Hippocampal formation (tissue), 2 donors: ENCODE results near the gene NEK7.
"Not testable (repeated sequence)": the region's sequence is repeated elsewhere in the genome, so short reads cannot be mapped to it uniquely, and the experiment has no call there.

ENCODE experiments used
- DNase-seq, 2 donors: peaks; one replicate each; lab custom pipeline; 2025; lab: John Stamatoyannopoulos, UW

NEK7 gene

DNA sequence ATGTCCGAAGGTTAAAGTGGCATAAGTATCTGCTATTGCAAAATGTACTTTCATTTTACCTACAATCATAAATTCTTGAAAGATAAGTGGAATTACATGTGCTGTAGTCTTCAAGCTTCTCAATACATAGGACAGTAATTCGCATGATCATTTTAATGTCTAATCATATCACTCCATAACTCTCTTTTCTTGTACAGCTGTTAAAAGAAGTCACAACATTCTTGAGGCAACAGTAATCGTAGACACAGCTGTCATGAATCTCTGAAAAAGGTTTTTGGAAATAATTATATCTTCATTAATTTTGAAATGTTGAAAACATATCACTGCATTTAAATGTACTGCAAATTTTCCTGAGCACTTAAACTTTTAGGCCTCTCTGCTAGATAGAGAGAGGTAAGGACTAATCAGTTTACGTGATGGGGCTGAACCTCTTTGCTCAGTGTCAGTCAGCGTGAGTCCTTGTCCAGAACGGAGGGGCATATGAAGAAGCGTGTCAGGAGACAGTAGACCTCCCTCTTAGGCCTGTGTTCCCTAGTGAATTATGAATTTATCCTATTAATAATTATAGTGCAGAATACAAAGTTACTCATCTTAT lies 133.4 kb downstream of the NEK7 start:
- DNase-seq: no peak

DNA sequence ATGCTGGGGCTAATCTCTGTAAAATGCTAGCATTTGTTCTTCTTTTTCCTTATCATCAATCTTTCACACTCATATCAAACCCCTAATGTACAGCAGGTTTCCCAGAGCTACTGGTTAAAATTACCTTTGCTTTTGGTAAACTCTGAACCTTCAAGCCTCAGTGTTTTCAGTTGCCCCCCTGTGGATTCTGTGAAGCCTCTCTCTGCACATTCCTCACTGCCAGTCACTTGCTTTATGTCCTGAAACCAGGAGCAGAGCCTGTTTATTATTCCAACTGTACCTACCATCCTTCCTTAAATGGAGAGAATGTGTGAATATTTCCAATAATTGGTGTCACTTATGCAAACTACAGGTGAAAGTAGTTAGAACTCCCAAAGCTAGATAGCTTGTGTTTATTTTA lies 134.2 kb downstream of the NEK7 start:
- DNase-seq: no peak

DNA sequence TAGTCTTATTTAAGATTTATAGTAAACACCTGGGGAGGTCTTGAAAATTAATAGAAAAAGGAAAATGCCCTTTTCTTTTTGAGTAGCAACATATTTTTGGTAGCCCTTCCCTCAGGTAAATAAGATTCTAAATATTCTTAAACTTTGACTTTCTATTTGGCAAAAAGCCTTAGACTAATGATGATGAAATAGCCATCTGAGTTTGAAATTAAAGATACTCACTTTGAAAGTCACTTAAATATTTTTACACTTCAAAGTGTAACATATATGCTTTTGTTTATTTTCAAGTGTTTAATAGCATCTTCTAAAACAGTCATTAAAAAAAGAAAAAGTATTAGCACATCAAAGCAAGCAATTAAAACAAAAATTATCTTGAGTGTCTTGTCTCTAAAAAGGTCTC lies 135.1 kb downstream of the NEK7 start:
- DNase-seq: no peak

DNA sequence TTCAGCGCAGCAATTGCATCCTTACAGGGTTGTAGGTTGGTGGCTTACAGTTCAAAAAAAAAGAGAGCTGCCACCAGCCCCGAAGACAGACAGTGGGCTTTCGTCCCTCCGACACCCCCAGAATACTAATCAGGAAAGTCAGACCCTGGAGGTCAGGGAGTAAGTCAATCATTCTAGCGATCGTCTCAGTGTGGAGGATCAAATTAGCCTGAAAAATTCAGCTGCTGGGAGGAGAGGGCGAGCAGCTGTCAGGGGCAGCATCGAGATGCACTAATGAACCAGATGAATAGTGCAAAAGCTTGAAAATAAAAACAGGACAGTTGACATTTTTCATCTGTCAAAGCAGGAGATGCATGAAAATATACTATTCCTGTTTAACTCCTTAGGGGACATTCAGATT lies 138.4 kb downstream of the NEK7 start:
- DNase-seq: no peak

DNA sequence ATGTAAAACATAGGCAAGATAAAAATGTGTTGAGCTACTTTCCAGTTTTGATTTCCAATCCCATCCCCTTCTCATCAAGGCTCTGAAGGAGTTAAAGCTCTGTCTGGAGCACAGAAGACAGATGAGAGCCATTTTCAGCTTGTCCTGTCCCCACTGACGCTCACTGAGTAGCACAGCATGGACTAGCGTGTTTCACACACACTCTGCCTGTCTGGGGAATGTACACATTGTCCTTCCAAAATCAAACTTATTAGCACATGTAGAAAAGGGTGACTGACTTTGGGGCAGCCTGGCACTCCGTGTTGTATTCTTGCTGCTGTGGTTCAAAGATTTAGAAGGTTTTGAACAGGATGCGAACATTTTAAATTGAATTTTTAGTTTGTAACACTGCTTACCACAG lies 139.2 kb downstream of the NEK7 start:
- no peak for DNase-seq

DNA sequence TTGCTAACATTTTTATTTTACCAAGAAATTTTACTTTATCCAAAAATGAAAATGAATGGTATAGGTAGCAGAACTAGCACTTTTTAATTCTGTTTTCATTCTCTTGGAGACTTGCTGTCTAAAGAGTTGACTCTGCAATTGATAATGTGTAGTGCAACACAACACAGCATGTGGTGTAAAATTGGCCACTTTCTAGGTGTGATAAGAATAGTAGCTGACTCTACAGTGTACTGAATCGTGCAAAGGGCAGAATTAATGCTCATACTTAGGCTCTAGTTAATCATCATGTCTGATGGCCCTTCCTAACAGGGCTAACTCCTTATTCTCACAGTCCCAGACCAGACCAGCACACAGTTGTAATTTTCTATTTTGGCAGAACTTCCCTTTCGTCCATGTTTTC lies 140.5 kb downstream of the NEK7 start:
- no peak for DNase-seq

DNA sequence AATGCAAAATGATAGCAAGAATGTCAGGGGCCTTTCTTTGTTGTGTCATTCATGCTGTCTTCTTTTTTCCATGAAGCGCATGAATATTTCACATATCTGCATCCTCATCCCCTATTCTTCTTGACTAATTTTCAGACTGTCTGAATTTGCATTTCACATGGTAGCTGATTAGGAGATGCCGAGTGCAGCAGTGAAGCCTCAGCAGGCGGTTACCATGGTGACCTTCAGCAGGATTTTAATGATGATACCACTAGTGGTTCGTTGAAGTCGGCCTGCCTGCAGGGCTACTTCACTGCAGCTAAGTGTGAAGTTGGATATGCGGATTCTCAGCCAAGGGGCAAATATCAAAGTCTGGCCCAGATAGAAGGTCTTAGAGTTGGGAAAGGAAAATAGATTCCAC lies 141.8 kb downstream of the NEK7 start:
- DNase-seq: no peak

DNA sequence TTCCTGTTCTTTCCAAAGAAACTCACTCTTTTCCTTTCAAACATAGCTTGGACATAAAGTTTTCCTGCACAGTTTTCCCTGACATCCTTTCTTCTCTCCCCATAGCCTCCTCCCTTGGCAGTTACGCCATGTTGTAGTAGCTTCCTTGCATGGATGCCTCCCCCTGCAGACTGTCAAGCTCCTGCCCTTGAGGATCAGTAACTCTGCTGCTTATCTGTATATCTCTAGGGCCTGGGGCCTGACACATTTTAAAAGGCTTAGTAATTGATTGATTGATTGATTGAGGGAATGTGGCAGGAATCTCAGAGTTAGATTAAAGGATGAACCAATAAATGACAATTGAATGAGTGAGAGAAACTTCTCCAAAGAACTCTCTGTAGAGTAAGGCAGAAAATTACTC lies 143.7 kb downstream of the NEK7 start:
- no peak for DNase-seq

DNA sequence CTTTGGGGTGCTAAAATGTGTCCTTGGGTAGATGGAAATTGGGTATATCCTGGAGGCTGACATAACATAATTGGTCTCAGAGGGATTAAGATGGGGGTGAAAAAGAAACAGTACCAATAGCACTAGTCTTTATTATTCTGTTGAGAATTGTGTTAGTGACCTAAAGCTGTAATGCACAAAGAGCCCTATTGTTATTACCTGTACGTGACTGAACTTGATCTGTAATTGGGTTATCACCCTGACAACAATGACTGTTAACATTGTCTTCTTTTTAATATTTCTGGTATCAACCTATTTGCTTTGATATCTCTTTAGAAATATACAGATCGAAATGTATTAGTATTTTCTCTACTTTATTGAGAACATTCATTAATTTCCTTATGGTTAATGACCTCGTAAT lies 147.6 kb downstream of the NEK7 start:
- no peak for DNase-seq

DNA sequence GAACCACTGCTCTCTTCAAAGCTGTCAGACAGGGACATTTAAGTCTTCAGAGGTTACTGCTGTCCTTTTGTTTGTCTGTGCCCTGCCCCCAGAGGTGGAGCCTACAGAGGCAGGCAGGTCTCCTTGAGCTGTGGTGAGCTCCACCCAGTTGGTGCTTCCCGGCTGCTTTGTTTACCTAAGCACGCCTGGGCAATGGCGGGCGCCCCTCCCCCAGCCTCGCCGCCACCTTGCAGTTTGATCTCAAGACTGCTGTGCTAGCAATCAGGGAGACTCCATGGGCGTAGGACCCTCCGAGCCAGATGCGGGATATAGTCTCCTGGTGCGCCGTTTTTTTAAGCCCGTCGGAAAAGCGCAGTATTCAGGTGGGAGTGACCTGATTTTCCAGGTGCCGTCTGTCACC lies 158.0 kb downstream of the NEK7 start:
- DNase-seq: not testable (repeated sequence)

DNA sequence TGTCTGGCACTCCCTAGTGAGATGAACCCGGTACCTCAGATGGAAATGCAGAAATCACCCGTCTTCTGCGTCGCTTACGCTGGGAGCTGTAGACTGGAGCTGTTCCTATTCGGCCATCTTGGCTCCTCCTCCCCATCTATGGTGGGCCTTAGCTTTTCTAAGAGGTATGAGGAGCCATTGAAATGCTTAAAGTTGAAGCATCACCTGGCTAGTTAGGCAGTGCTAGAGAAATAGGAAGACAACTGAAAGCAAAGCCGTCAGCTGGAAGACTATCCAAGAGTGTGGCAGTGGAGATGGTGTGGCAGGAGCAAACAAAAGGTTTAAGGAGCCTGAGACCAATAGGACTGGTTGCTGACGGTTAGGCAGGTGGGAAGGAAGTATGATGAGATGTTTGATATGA lies 158.5 kb downstream of the NEK7 start:
- DNase-seq: not testable (repeated sequence)

DNA sequence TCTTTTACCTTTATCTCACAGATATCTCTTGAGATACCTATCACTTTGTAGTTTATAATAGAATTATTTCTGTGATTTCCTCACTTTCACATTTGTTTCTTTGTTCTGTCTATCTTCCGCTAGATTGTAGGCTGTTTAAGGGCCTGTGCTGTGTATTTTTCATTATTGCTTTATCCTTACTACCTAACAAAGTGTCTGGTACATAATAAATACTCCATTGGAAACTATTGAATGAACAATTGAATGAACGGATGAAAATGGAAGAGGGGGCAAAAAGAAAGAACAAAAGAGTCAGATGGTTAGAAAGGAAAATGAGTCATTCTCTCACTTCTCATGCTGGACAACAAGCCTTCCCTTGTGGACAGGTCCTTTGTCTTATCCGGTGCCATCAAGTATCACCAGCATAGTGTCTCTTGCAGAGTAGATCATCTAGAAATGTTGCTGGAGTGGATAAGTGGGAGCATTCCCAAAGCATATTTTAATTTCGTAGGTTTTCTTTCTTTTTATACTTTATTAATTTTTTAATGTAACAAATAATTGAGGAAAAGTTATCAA lies 159.8 kb downstream of the NEK7 start:
- DNase-seq: no peak

DNA sequence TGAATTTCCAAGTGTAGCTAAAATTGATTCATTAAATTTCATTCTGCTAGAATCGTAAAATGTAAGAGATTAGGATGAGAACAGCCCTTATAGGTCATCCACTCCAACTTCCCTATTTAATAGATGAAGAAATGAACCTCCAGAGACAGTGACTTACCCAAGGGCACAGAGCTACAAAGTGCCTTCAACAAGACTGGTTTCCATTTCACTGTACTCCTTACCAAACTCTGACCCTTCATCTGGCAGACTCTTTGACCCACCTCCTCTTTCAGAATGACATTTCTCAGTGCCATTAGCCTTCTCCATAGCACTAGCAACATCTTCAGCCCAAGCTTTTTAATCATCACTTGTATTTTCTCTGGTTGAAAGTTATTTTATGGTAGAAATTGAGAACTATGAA lies 161.3 kb downstream of the NEK7 start:
- no peak for DNase-seq

DNA sequence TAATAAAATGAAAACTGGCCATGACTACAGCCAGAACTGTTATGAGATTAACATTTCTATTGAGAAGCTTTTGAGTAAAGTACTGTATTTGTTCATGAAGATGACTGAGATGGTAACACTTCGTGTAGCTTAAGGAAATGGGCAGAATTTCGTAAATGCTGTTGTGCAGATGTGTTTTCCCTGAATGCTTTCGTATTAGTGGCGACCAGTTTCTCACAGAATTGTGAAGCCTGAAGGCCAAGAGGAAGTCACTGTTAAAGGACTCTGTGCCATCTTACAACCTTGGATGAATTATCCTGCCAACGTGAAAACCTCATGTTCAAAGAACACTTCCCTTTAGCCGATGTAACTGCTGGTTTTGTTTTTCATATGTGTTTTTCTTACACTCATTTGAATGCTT lies 164.0 kb downstream of the NEK7 start:
- DNase-seq: no peak

DNA sequence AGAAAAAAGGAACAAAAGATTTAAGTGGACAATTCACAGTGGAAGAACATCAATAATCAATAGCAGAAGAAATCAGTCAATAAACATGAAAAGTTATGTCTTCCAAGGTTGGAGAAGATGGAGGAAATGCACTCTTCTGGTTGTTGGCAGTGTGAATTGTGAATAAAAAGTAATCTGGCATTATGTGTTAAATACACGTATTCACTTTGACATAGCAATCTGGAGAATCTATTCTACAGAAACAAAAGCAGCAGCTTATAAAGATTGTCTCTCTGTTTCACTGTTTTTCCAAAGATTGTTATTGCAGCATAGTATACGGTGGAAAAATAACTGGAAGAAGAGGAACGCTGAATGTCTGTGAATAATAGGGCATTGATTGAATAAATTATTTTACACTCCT lies 169.4 kb downstream of the NEK7 start:
- no peak for DNase-seq

DNA sequence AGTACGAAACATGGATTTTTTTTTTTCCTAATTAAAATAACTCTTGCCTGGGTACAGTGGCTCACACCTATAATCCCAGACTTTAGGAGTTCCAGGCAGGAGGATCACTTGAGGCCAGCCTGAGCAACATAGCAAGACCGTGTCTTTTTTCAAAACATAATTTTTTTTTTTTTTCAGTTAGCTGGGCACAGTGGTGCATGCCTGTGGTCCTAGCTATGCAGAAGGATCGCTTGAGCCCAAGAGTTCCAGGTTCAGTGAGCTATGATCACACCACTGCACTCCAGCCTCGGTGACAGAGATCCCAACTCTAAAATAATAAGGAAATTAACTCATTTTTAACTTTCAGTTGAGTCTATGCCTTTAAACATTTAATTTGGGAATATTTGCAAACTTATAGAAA lies 170.1 kb downstream of the NEK7 start:
- DNase-seq: no peak

DNA sequence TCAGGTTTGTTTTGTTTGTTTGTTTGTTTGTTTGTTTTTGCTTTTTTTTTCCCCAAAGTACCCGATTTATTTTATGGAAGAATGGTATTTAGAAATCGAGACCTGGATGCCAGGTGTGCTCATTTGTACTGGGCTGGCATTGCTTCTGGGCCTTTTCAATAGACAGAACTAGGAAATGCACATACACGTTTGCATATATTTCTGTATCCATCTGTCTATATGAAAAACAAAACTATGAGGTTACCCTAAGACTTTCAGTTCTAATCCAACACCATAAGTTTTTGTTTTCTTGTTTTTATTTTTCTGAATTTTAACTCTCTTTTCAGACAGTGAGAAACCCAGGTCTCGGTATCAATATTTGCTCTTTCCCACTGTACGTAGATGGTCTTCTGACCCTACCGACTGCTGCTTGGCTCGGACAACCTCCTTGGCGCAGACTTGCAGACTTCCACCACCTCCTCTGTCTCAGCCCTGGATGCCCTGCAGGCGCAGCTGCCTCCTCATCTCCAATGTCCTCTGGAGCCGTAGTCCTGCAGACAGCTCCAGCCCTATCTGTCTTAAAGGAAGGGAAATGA lies 171.7 kb downstream of the NEK7 start:
- DNase-seq: no peak

DNA sequence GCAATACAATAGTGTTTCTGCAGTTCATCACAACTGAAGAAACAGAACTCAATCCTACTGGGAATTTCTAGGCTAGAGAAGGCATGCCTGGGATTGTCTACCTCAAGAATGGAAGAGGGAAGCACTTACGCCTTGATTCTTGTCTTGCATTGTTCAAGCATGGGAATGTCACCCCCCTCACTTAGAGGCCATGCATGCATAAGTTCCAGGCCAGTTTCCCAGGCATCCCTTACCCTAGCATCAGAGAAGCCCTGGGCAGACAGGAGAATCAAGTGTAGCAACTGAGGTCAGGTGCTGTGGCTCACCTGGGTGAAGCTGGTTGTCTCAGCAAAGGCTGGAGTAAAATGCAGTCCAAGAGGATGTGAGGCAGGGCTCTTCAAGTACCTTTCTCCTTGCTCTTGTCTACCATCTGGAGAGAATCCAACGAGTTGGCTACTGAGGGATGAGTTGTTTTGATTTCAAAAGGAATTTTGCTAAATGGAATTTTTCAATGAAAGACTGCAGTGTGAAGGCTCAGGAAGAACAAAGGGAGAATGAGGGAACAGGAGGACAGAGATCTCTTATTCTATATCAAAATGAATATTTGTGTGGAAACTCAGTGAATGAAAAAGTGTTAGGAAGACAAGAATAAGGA lies 174.3 kb downstream of the NEK7 start:
- no peak for DNase-seq

DNA sequence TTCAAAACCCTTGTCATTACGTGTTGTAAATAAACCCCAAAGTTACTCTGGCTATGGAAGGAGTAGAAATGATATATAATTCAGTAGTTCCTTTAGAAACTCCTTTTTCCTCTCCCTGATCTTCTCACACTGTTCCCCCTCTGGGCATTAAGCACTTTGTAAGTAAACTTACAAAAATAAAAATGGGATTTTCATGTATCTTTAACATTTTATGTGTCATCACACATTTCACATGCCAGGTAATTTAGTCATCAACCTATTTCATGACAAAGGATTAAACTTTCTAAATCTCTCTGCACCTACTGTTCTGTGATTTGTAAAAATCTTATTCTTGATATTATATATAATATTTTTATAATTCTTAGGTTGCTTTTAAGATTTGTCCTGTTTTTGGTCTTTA lies 176.9 kb downstream of the NEK7 start:
- no peak for DNase-seq

DNA sequence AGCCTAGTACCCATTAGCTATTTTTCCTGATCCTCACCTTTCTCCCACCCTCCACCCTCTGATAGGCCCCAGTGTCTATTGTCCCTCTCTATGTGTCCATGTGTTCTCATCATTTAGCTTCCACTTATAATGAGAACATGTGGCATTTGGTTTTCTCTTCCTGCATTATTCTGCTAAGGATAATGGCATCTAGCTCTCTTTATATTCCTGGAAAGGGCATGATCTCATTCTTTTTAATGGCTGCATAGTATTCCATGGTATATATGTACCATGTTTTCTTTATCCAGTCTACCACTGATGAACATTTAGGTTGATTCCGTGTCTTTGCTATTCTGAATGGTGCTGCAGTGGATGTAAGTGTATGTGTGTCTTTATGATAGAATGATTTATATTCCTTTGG lies 178.9 kb downstream of the NEK7 start:
- no peak for DNase-seq

DNA sequence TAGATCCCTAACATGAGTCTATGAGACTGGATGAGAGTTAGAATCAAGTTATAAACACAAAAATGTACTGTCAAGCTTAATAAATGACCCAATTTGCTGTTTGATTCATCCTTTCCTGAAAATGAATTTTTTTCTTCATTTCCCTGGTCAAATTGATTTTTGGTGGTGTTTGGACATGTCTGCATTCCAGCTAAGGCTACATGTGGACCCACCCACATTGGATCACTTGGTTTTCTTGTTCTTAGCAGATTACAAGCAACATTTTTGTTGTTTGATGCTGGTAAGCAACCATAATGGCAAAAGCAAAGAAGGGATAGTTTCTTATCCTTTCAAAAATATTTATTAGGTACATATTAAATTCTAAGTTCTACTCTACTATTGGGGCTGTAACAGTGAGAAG lies 181.1 kb downstream of the NEK7 start:
- DNase-seq: no peak

DNA sequence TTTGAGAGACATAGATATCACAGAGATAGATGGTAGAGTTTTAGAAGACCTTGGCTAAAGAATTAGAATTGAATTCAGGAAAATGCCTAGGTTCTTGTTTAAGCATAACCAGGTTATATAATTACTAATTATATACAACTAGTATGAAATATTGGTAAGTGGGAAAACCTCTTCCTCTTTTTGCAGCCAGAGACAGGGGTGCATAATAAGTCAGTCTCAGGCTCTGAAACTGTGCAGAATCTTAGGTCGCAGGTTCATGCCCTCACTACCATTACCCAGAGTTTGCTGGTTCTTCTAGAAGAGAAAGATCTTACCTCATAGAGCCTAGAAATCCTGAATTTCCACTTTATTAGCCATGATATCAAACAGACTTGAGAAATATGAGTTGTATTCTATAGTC lies 183.3 kb downstream of the NEK7 start:
- no peak for DNase-seq

DNA sequence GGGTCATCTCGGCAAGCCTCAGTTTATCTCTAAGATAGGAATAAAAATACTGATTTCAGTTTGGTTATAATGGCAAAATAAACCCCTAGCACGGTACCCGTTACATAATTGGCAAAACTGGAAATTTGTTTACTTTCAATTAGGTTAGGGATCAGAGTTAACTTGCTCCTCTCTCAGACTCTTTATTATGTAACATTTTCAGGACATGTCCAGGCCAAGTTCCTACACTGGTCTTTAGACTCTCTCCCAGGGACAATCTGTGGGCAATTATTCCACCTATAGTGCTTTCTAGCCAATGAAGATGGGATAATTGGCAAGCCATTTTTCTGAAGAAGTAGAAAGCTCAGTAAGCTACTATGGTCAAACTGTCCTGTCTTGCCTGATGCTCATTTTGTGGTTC lies 189.4 kb downstream of the NEK7 start:
- DNase-seq: no peak

DNA sequence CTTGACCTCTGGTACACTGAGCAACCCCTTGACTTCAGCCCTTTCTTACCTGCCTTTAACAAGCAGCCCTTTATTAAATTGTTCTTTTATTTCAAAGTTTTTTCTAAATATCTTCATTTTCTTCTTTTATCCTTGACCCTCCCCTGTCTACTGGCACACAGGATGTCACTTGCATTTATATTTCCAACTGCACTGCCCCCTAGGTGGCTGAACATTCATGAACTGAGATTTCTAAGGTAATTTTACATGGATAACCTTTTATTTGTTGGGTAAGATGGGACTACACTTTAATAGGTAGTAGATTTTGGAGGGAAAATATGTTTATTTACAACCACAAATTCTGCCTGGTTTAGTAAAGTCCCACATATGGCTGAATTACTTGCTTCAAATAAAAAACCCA lies 193.7 kb downstream of the NEK7 start:
- no peak for DNase-seq
